Duodenal mucosa (tissue), 2 donors: ENCODE measurements around the gene TEX14.
"Not testable (repeated sequence)": the region's sequence is repeated elsewhere in the genome, so short reads cannot be mapped to it uniquely, and the experiment has no call there.

Experiments used
- H3K27ac ChIP-seq: one replicate; pipeline ENCODE4 v1.7.0; 2013; ENCODE audit warnings: low read depth, low read length
- H3K27me3 ChIP-seq, 2 donors: one replicate each; pipeline ENCODE4 v1.7.0; 2013; ENCODE audit warnings: low read length in 2 of 2, control low read depth in 1 of 2; ENCODE audit not compliant: insufficient read depth in 2 of 2, control insufficient read depth in 1 of 2
- H3K36me3 ChIP-seq, 2 donors: one replicate each; pipeline ENCODE4 v1.7.0; 2013; ENCODE audit warnings: low read length in 2 of 2, control low read depth in 1 of 2; ENCODE audit not compliant: insufficient read depth in 2 of 2, control insufficient read depth in 1 of 2
- H3K4me1 ChIP-seq, 2 donors: one replicate each; pipeline ENCODE4 v1.7.0; 2013; ENCODE audit warnings: low read length in 2 of 2, control low read depth in 1 of 2; ENCODE audit not compliant: insufficient read depth in 2 of 2, control insufficient read depth in 1 of 2
- H3K4me3 ChIP-seq, 2 donors: one replicate each; pipeline ENCODE4 v1.7.0; 2013; ENCODE audit warnings: low read length in 2 of 2, low read depth in 1 of 2
- H3K9ac ChIP-seq, 2 donors: one replicate each; pipeline ENCODE4 v1.7.0; 2013; ENCODE audit warnings: low read length in 2 of 2, low read depth in 1 of 2
- H3K9me3 ChIP-seq, 2 donors: one replicate each; pipeline ENCODE4 v1.7.0; 2013; ENCODE audit warnings: low read length in 2 of 2, control low read depth in 1 of 2; ENCODE audit not compliant: control insufficient read depth in 1 of 2

The TEX14 gene

DNA sequence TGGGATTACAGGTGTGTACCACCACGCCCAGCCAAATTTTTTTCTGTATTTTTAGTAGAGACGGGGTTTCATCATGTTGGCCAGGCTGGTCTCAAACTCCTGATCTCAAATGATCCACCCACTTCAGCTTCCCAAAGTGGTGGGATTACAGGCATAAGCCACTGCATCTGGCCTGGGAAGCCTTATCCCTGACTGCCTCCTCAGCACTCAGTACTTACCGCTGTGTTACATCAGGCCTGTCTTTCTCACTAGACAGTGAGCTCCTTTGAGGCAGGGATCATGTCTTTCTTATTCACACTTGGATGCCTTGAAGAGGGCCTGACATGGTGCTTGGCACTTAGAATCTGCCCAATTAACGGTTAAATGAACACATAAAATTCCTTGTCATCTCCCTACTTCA, 121.1 kb downstream of the TEX14 start:
- Histone ChIP-seq H3K36me3 (no peaks in the 10 kb centered on the region), H3K4me3 (no peak overlapping the region), H3K27ac (no peak overlapping the region), H3K9ac (no peak overlapping the region), H3K27me3 (no peaks in the 10 kb centered on the region), H3K9me3 (no peaks in the 10 kb centered on the region), H3K4me1 (no peaks in the 10 kb centered on the region)

DNA sequence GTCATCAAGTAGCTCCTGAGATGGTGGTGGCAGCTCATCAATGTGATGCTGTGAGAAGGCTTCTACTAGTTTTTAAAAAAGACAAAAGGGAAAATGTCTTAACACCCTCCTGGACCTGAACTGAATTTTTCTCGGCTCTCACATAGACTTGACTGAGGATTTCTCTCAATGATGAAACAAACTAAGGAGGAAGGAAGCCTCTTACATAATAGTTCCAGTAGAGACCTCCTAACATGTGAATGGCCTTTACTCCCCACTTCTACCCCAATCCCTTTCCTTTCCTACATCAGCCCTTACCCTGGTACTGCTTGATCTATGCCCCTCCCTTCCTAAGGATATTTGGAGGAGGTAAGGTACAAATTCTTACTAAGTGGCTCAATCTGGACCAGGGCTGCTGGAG, 122.6 kb downstream of the TEX14 start:
- no peak overlapping the region for H3K9ac ChIP-seq
- no peak overlapping the region for H3K27ac ChIP-seq
- no peaks in the 10 kb centered on the region for H3K9me3 ChIP-seq
- no peaks in the 10 kb centered on the region for H3K27me3 ChIP-seq
- H3K4me1 ChIP-seq: no peaks in the 10 kb centered on the region
- H3K36me3 ChIP-seq: no peaks in the 10 kb centered on the region
- no peak overlapping the region for H3K4me3 ChIP-seq

- H3K4me3 ChIP-seq: no peak overlapping the region
These were observed 123.6 kb downstream of the TEX14 start for GRCh38 chr17:58568044-58568799.

DNA sequence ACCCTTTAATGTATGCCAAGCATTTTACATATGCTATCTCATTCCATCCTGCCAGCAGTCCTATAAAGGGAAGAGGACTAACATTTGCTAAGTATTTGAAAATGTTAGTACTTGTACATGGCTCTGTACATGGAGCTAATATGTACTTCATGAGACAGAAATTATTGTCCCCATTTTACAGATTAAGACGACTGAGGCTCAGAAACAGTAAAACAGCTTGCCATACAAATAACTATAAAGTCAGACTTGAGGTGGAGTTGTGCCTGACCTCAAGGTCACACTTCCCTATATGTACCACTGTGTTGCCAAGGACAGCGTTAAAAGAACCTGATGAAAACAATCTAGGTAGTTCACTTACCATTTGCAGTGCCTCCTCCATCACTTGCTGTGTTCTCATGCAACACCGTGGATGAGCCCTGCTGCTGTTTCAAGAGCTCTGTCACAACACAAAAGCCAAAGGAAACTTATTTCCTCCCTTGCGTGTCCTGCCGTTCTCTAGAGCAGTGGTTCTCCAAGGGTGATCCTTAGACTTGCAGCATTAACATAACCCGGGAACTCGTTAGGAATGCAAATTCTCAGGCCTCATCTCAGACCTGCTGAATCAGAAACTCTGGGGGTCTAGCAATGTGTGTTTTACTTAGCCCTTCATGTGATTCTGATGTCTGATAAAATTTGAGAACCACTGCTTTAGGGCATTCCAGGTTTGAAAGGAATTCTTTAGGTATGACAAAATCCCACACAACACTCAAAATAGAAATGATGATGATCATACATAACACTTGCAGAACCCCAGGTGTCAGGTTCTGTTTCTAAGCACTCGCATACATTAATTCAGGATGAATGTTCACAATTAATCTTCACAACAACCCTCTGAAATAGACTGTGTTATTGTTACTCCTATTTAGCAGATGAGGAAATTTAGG, 126.2 kb downstream of the TEX14 start:
- Histone ChIP-seq H3K27ac (no peak overlapping the region), H3K36me3 (no peaks in the 10 kb centered on the region), H3K9ac (no peak overlapping the region), H3K27me3 (no peaks in the 10 kb centered on the region), H3K4me1 (no peaks in the 10 kb centered on the region), H3K9me3 (no peaks in the 10 kb centered on the region), H3K4me3 (no peak overlapping the region)

More at GRCh38 chr17:58568044-58568799, 123.6 kb downstream of the TEX14 start:
- H3K27me3 ChIP-seq: no peaks in the 10 kb centered on the region
- H3K27ac ChIP-seq: no peak overlapping the region
- H3K9ac ChIP-seq: no peak overlapping the region
- H3K9me3 ChIP-seq: no peaks in the 10 kb centered on the region
- H3K4me1 ChIP-seq: no peaks in the 10 kb centered on the region
- H3K36me3 ChIP-seq: no peaks in the 10 kb centered on the region

- Histone ChIP-seq H3K9me3 (no peaks in the 10 kb centered on the region), H3K27me3 (no peaks in the 10 kb centered on the region), H3K4me1 (no peaks in the 10 kb centered on the region), H3K36me3 (no peaks in the 10 kb centered on the region), H3K4me3 (no peak overlapping the region), H3K27ac (no peak overlapping the region), H3K9ac (no peak overlapping the region)
These were observed 126.9 kb downstream of the TEX14 start for GRCh38 chr17:58564971-58565370.

DNA sequence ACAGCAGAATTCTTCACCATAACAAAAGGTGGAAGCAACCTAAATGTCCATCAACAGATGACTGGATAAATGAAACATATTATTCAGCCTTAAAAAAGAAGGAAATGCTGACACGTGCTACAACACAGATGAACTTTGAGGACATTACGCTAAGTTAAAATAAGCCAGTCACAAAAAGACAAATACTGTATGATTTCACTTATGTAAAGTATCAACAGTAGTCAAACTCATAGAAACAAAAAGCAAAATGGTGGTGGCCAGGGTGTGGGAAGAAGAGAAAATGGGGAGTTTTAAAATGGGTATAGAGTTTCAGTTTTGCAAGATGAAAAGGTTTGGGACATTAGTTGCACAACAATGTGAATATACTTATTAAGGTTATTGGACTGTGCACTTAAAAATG, 127.6 kb downstream of the TEX14 start:
- Histone ChIP-seq H3K4me3 (no peak overlapping the region), H3K27me3 (no peaks in the 10 kb centered on the region), H3K9ac (no peak overlapping the region), H3K36me3 (no peaks in the 10 kb centered on the region), H3K4me1 (no peaks in the 10 kb centered on the region), H3K27ac (no peak overlapping the region), H3K9me3 (no peaks in the 10 kb centered on the region)

DNA sequence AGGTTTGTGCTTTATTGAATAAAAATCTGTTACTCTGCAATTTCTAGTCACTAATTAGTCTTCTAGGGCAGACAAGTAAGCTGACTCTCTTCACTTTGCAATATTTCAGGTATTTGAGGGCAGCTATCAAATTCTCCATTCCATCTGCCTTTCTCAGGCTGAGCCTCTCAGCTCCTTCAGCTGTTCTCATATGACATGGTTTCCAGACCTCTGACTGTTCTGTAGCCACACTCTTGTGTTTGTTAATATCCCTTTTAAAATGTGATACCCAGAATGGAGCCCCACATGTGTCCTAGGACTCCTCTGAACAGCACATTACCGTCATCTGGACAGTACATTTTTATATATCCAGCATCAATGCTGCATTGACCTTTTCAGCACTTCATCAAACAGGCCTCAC, 131.3 kb downstream of the TEX14 start:
- no peak overlapping the region for H3K27ac ChIP-seq
- H3K9me3 ChIP-seq: no peaks in the 10 kb centered on the region
- H3K9ac ChIP-seq: no peak overlapping the region
- H3K27me3 ChIP-seq: no peaks in the 10 kb centered on the region
- no peak overlapping the region for H3K4me3 ChIP-seq
- no peaks in the 10 kb centered on the region for H3K4me1 ChIP-seq
- no peaks in the 10 kb centered on the region for H3K36me3 ChIP-seq

DNA sequence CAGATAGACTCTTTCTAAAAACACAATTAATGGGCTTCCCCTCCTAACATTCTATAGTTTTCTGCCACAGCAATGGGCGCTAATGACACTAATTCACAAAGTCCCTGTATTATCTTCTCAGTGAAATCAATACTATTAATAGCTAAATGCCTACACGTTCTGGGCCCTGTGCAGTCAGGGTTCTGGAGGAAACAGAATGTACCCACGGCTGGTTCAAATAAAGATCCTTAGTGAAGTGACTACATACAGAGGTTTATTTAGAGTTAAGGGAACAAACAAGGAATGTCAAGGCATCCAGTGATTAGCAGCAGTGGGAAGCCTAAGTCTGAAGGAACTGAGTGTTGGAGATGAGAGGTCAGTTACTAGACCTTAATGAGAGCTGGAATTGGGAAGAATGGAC, 133.9 kb downstream of the TEX14 start:
- H3K4me1 ChIP-seq: no peaks in the 10 kb centered on the region
- no peaks in the 10 kb centered on the region for H3K27me3 ChIP-seq
- H3K36me3 ChIP-seq: no peaks in the 10 kb centered on the region
- H3K27ac ChIP-seq: no peak overlapping the region
- no peak overlapping the region for H3K9ac ChIP-seq
- H3K9me3 ChIP-seq: no peaks in the 10 kb centered on the region
- H3K4me3 ChIP-seq: no peak overlapping the region

DNA sequence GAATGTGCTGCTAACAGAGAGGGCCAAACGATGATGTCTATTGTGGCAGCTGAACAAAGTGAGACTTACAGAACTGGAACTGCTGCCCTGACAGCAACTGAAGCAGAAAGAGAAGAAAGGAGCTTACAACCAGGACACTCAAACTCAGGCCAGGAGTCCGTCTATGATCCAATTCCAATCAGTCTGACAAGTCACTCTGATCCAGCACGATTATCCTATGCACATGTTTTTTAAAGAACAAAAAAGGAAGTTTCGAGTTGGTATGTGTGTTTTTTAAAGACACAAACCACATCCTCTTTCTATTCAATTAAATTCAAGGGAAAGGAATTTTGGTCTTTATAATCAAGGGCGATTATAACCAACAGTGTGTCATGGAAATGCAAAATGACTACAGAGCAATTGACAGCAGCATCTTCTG, 135.0 kb downstream of the TEX14 start:
- no peaks in the 10 kb centered on the region for H3K4me1 ChIP-seq
- H3K9ac ChIP-seq: no peak overlapping the region
- no peaks in the 10 kb centered on the region for H3K9me3 ChIP-seq
- H3K27me3 ChIP-seq: no peaks in the 10 kb centered on the region
- no peak overlapping the region for H3K27ac ChIP-seq
- no peaks in the 10 kb centered on the region for H3K36me3 ChIP-seq
- H3K4me3 ChIP-seq: no peak overlapping the region

- H3K36me3 ChIP-seq, H3K4me1 ChIP-seq, H3K27me3 ChIP-seq, H3K9me3 ChIP-seq, H3K4me3 ChIP-seq, H3K27ac ChIP-seq, H3K9ac ChIP-seq: not testable (repeated sequence)
These were observed 136.7 kb downstream of the TEX14 start for GRCh38 chr17:58555109-58555508.
